Iris pigment epithelial cell (primary cell): ENCODE data around the gene TAS2R60.
"Not testable (repeated sequence)": the region's sequence is repeated elsewhere in the genome, so short reads cannot be mapped to it uniquely, and the experiment has no call there.

ENCODE experiments used
- DNase-seq: peaks from one replicate; pipeline ENCODE4 v3.0.0-alpha.2; 2011; ENCODE audit warnings: low read depth

Gene TAS2R60, protein sequence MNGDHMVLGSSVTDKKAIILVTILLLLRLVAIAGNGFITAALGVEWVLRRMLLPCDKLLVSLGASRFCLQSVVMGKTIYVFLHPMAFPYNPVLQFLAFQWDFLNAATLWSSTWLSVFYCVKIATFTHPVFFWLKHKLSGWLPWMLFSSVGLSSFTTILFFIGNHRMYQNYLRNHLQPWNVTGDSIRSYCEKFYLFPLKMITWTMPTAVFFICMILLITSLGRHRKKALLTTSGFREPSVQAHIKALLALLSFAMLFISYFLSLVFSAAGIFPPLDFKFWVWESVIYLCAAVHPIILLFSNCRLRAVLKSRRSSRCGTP

DNA sequence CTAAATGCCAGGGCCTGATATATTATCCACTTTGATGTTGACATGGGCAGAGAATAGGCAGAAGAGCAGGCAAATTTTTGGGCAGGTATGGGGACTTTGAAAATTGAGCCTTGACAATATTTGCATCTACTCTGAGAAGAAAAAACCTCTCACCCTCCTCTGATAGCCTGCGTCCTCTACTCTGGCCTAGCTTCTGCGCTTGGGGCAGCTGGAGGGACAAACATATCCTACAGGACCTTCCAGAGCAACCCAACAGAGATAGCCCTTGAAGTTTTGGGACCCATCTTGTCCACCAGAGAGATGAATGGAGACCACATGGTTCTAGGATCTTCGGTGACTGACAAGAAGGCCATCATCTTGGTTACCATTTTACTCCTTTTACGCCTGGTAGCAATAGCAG, at the start of gene TAS2R60:
Gene TAS2R60 (plus strand): TSS at position 301 of the 400 bp plus-strand sequence. CDS start 0 bp downstream, at position 301.
- no peak for DNase-seq

DNA sequence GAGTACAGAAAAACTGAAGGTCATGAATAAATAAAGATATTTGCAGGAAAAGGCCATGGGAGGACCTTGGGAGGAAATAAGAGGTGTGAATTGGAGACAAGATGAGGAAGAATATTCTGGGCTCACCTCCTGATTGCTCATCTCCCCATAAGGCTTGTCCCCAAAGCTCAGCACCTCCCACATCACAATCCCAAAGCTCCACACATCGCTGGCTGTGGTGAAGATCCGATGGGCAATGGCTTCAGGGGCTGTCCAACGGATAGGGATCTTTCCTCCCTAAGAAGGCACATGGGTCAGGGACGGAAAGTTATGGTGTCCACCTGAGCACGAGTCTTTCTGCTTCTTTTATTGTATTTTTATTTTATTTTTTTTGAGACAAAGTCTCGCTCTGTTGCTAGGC, 49.2 kb upstream of the TAS2R60 start:
- no peak for DNase-seq

GRCh38 chr7:143394777-143395176, 48.5 kb upstream of the TAS2R60 start:
- no peak for DNase-seq

DNA sequence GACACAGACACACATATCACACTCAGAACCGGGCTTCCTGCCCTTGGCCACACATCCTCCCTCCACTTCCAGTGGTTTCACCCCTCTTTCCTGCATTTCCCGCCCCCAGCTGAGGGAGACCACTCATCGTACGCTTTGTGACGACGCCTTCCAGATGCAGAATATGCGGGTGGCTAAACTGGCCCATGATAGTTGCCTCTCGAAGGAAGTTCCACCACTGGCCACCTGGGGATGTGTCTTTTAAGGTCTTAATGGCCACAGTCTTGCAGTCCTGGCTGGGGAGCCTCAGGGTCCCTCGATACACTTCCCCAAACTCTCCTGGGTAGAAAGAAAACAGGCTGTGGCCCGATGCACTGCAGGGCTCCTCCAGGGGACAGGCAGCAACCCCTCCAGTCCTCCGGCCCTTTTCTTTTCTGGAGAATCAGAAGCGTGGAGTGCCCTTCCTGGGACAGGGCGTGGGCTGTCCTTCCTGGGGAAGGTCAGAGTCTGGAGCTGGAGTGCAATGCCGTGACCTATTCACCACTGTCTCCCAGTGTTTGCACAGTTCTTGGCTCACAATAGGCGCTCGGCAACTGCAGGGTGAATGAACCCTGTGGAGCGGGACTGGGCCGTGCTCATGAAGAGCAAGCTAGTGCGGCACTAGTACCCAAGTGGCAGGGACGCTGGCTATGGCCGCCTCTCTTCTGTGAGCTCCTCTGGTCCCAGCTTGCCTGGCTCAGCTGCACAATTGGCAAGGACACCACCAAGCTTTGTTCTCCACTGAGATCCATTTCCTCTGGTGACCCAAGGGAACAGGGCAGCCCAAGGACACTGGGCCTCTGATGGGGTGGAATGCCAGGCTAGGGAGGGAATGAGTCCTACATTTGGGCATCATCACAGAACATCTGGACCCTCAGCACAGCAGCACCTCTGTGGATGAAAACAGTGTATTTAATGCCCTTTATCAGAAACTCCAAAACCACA, 47.8 kb upstream of the TAS2R60 start:
- DNase-seq, result no peak

DNA sequence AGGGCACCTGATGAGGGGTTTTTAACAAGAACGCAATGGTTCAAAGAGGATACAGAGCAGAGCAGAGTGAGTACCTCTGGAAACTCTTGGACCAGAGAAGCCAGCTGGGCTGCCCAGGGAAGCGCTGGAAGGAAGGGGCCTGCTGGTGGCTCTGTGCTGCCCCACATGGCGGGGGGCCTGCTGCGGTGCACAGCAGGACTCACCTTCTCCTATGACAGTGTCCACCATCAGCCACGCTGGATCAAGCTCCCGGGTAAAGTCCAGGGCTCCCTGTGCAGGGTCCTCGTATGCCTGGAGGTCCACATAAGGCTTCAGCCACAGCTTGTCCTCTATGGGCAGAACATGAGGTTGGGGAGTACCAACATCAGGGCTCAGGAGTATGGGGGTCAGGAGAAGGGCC, 47.1 kb upstream of the TAS2R60 start:
- DNase-seq, result no peak

GRCh38 chr7:143396625-143397556, 46.4 kb upstream of the TAS2R60 start:
- no peak for DNase-seq

GRCh38 chr7:143397710-143398530, 45.3 kb upstream of the TAS2R60 start:
- DNase-seq, result no peak

DNA sequence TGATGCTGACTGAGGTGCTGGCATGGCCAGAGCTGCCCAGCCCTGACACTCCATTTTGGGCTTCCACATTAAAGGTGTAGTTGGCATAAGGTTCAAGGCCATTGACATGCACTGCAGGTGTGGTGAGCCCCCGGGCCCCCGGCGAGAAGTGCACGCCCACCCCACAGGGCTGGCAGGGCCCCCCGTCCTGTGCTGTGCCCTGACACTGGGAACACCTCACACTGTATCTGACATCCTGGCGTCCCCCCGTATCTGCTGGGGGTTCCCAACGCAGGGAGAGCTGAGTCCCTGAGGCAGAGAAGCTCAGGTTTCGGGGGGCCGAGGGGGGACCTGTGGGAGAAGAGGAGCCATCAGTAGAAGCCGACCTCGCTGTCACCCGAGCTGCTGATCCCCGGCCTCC, 44.6 kb upstream of the TAS2R60 start:
- no peak for DNase-seq

- DNase-seq, result no peak
These were observed 44.1 kb upstream of the TAS2R60 start for GRCh38 chr7:143399151-143399550.

DNA sequence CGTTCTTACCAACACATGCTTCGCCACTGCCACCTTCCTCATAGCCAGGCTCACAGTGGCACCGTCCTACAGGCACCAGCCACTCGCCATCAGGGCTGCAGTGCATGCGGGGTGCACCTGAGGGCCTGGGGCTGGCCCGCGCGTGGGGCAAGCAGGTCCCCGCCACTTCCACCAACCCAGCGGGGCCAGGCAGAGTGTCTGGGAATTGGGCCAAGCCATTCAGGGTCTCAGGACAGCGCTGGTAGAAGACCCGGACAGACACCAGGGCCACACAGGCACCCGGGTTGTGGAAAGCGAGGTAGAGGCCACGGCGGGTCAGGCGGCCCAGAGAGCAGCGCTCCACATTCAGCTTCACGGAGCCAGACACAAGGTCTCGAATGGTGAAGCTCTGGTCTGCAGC, 43.6 kb upstream of the TAS2R60 start:
- no peak for DNase-seq

DNA sequence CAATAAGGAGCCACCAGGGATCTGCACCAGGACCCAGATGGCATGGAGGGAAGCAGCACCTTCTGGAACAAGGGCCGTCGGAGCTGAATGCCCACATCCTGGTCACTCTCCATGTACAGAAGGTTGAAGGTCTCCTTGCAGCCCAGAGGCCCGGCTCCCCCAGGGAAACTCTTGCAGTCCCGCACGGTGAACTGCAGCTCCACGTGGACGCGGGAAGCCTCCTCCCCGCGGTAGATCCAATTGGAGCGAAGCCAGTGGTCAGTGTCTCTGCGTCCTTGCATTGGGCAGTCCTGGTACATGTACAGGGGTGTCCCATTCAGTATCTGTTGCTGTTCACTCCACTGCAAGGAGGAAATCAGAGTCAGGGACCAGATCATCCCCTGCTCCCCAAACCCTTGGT, 42.0 kb upstream of the TAS2R60 start:
- no peak for DNase-seq

DNA sequence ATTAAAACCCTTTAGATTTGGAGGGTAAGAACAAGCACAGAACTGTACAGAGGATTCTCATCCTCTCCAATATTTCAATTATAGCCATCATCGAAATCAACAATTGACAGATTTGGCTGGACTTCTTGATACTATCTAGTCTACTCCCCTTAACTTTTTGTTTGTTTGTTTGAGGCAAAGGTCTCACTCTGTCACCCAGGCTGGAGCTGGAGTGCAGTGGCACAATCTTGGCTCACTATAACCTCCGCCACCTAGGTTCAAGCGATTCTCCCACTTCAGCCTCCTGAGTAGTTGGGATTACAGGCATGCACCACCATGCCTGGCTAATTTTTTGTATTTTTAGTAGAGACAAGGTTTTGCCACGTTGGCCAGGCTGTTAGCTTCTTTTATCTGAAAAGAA, 41.0 kb upstream of the TAS2R60 start:
- DNase-seq, result not testable (repeated sequence)

GRCh38 chr7:143405173-143406001, 37.9 kb upstream of the TAS2R60 start:
- no peak for DNase-seq

DNA sequence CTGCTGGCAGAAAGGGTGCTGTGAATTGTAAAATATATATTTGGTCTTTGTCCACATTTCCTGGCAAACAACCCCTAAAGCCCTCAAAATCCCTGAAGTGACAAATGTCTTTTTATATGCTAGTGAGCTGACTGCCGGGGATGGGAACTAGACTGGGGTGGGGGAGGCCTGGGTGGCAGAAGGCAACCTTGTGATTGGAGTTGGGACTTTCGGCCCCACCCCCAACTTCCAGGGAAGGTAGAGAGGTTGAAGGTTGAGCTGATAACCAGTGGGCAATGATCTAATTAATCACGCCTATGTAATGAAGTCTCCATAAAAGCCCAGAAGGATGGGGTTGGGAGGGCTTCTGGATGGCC, 37.3 kb upstream of the TAS2R60 start:
- no peak for DNase-seq

DNA sequence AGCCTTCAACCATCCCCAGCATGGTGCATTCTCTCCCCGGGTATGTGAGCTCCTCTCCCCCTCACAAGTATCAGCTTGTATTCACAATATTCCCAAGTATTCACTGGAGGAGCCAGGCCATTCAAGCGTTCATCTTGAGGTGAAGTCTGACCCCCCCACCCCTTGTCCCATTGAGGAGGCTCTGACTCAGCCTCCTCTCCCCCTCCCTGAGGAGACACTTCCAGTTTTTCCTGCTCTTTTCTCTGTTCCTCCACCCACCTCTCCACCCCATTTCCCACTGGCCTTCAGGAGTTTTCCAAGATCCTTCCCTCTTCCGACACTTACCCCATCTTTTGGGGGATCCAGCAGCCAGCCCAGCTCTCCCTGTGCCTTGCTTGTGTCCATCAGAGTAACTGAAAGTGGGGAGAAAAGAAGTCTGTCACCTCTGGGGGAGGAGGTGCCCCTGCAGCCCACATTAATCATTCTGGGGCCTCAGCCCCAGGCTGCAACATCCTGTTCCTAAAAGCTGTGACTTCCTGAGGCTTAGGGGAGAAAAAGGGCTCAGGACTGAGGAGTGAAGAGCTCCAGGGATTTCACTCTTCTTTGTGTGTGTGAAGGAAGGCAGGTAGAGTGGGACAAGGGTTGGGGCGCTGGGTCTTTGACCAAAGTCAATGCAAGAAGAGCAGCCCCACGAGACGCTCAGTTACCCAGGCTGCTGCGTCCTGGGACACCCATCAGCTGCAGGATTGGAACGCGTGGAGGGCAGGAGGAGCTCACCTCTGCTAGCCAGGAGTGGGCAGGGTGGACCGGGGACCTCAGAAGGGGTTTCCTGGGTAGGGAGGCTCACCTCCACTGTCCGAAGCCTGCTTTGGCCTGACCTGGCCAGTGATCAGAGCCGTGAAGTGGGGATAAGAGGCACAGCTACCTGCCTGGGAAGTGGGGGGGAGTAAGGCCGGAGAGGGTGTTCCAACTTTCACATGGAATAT, 35.7 kb upstream of the TAS2R60 start:
- DNase-seq, result no peak

DNA sequence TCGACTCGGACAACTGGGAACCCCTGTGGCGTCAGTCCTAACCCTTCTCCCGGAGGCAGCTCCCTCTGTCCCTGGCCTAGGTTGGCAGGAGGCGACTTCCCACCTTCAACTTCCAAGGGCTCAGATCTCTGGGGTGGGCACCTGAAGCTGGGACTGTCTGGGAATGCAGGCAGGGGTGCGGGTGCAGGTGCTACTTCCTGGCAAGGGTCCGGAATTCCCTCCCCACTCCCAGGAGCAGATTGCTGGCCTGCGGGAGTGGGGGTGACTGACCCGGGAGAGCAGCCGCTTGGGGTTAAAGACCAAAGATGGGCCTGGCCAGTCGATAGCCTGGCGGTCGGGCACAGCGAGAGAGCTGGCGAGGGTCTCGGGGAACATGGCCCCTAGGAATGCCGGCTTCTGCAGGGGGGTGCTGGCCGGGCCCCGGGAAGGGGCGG, 35.0 kb upstream of the TAS2R60 start:
- DNase-seq, result no peak

GRCh38 chr7:143408686-143409561, 34.3 kb upstream of the TAS2R60 start, which contains the start of gene EPHA1:
EPHA1 (minus strand) TSS chr7:143408856; CDS start chr7:143408805, 51 bp downstream.
- DNase-seq, result no peak

DNA sequence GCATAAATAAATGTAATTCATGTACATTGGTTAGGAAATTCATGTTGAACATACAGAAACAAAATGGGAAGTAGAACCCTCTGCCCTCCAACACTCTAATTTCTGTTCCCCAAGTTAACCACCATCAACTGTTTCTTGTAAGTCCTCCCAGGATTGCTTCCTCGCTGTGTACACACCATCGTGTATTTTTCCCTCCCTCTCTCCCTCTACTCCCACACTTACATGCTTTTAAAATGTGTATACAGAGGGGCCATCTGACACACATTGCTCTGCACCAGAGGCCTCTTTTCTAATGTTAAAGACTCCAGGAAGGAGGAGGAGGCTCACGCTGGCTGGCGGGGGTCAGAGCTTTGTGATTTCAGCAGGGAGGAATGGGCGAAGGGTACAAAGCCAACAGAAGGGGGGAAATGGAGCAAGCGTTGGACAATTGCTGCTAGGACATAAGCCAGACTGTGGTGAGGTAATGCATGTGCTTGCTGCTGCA, 32.7 kb upstream of the TAS2R60 start:
- no peak for DNase-seq
